ENCODE measurements around the gene ADH1B. TPM values are rescaled to one million over a fixed set of nuclear protein-coding genes. Genes with fewer than 3 reads are reported as not detected.
"Not testable (repeated sequence)": the region's sequence is repeated elsewhere in the genome, so short reads cannot be mapped to it uniquely, and the experiment has no call there.

The ADH1B gene
- total RNA-seq, 2 experiments from 2014 or later = not detected

DNA sequence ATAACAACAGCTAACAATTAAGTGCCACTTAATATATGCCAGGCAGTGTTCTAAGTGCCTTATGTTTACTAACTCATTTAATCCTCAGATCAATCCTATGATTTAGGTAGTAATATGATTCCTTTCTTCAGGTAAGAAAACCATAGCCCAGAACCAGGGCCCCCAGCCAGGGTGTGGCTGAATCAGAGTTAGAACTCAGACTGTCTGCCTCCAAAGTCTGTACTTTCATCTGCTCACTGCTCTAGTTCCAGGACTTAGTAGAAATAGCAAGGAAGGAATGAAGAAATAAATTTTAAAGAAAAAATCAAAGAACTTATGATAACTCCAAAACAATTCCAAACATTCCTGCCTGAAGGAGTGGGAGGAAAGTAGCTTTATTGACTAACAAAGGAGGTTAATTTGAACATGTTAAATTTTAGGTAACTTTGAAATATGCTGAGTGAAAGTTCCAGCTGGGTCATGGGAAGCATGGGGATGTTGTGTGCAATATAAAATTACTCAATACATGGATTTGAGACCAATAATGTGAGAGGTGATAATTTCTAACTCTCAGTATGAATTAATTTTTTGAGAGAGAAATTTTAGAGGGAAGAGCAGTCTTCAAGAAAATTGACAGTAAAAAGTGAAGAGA lies 40.2 kb upstream of the ADH1B start:
- TF ChIP-seq, protein P1, sequence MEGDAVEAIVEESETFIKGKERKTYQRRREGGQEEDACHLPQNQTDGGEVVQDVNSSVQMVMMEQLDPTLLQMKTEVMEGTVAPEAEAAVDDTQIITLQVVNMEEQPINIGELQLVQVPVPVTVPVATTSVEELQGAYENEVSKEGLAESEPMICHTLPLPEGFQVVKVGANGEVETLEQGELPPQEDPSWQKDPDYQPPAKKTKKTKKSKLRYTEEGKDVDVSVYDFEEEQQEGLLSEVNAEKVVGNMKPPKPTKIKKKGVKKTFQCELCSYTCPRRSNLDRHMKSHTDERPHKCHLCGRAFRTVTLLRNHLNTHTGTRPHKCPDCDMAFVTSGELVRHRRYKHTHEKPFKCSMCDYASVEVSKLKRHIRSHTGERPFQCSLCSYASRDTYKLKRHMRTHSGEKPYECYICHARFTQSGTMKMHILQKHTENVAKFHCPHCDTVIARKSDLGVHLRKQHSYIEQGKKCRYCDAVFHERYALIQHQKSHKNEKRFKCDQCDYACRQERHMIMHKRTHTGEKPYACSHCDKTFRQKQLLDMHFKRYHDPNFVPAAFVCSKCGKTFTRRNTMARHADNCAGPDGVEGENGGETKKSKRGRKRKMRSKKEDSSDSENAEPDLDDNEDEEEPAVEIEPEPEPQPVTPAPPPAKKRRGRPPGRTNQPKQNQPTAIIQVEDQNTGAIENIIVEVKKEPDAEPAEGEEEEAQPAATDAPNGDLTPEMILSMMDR (IDR thresholded peaks at IDR 0.05) = no peak
- POLR2A ChIA-PET = no interaction called here

DNA sequence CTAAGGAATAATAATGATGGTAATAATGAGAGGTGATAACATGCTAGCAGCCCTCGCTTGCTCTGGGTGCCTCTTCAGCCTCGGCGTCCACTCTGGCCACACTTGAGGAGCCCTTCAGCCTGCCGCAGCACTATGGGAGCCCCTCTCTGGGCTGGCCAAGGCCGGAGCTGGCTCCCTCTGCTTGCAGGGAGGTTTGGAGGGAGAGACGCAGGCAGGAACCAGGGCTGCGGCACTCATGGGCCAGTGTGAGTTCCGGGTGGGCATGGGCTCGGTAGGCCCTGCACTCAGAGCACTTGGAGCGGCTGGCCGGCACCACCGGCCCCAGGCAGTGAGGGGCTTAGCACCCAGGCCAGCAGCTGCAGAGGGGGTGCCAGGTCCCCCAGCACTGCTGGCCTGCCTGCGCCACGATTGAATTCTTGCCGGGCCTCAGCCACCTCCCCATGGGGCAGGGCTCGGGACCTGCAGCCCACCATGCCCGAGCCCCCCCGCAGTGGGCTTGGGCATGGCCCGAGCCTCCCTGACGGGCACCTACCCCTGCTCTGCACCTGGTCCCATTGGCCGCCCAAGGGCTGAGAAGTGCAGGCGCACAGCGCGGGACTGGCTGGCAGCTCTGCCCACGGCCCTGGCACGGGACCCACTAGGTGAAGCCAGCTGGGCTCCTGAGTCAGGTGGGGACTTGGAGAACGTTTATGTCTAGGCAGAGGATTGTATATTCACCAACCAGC lies 38.4 kb upstream of the ADH1B start:
- Mint-ChIP-seq H3K9me3 (peaks cover 5% of the 10 kb centered on the region), H3K4me3 (no peak overlapping the region), H3K27me3 (peaks cover 1% of the 10 kb centered on the region), H3K36me3 (ENCODE audit: low read depth) (no peaks in the 10 kb centered on the region), H3K27ac (no peak overlapping the region), H3K4me1 (ENCODE audit: low read depth) (no peaks in the 10 kb centered on the region)
- CTCF ChIA-PET = no interaction called here
- ATAC-seq (no peak), DNase-seq (no peak)
- intact Hi-C loops (cut with micrococcal nuclease) = no loop called here
- TF ChIP-seq, protein P1 (IDR thresholded peaks at IDR 0.05) = no peak
- POLR2A ChIA-PET = interaction anchor here (0.5 to 0.6 kb wide), 2 partner anchors 137 to 363 kb away, joined by 3 to 4 read pairs; no protein-coding TSS in a partner anchor

More for the DNA sequence above, 40.2 kb upstream of the ADH1B start:
- DNase-seq (no peak), ATAC-seq (no peak)
- intact Hi-C loops (cut with micrococcal nuclease) = no loop called here
- H3K27ac Mint-ChIP-seq = no peak overlapping the region
- CTCF ChIA-PET = no interaction called here
- no peak overlapping the region for H3K4me3 Mint-ChIP-seq
- H3K27me3 Mint-ChIP-seq = peaks cover 3% of the 10 kb centered on the region
- no peaks in the 10 kb centered on the region for H3K9me3 Mint-ChIP-seq
- H3K4me1 Mint-ChIP-seq (ENCODE audit: low read depth) = no peaks in the 10 kb centered on the region
- H3K36me3 Mint-ChIP-seq (ENCODE audit: low read depth) = no peaks in the 10 kb centered on the region

DNA sequence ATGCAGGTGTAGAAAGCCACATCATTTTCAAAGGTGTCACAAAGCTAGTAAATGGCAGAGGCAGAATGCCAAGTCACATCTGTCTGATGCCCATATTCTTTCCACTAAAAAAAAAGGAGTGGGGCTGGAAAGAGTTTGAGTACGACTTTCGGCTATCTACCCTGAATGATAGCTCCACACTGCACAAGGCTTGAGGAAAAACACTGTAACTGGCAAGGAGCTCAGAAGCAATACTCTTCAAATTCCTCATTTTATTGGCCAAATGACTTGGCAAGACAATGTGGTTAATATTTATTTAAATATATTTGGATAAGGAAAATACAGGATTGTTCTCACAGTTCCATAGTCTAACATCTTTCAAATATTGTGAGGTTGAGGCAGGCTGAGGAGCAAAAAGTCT lies 36.7 kb upstream of the ADH1B start:
- peaks cover 5% of the 10 kb centered on the region for H3K9me3 Mint-ChIP-seq
- ATAC-seq (no peak), DNase-seq (no peak)
- TF ChIP-seq, protein P1 (IDR thresholded peaks at IDR 0.05) = no peak
- POLR2A ChIA-PET = no interaction called here
- no peaks in the 10 kb centered on the region for H3K4me1 Mint-ChIP-seq (ENCODE audit: low read depth)
- CTCF ChIA-PET = interaction anchor here (1.0 kb wide), 1 partner anchor 19 kb away, joined by 4 read pairs; no protein-coding TSS in a partner anchor
- H3K27ac Mint-ChIP-seq = no peak overlapping the region
- intact Hi-C loops (cut with micrococcal nuclease) = no loop called here
- no peak overlapping the region for H3K4me3 Mint-ChIP-seq
- H3K27me3 Mint-ChIP-seq = peaks cover 1% of the 10 kb centered on the region
- H3K36me3 Mint-ChIP-seq (ENCODE audit: low read depth) = no peaks in the 10 kb centered on the region

DNA sequence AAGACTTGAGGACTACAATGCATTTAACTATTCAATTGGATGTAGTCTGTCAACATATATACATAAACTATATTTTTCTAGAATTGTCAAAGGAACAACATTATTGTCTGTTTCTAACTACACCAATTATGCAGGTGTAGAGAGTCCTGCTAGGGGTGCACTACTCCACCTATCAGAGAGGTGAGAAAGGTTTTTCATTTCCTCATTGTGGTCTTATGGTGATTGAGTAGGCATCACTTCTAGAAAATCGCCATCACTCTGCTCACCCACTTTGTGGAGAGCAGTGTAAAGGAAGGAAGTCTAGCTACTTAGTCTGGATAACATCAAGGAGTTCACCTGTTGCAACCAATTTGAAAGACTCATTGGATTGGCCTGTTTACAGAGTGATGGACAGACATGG lies 35.8 kb upstream of the ADH1B start:
- Mint-ChIP-seq H3K4me1 (ENCODE audit: low read depth) (no peaks in the 10 kb centered on the region), H3K9me3 (peaks cover 5% of the 10 kb centered on the region), H3K27me3 (peaks cover 6% of the 10 kb centered on the region), H3K4me3 (no peak overlapping the region), H3K36me3 (ENCODE audit: low read depth) (no peaks in the 10 kb centered on the region), H3K27ac (no peak overlapping the region)
- DNase-seq (no peak), ATAC-seq (no peak)
- TF ChIP-seq, protein P1 (IDR thresholded peaks at IDR 0.05) = no peak
- intact Hi-C loops (cut with micrococcal nuclease) = no loop called here
- ChIA-PET CTCF (interaction anchor here (0.8 kb wide), 1 partner anchor 48 kb away, joined by 3 read pairs; no protein-coding TSS in a partner anchor), POLR2A (no interaction called here)

DNA sequence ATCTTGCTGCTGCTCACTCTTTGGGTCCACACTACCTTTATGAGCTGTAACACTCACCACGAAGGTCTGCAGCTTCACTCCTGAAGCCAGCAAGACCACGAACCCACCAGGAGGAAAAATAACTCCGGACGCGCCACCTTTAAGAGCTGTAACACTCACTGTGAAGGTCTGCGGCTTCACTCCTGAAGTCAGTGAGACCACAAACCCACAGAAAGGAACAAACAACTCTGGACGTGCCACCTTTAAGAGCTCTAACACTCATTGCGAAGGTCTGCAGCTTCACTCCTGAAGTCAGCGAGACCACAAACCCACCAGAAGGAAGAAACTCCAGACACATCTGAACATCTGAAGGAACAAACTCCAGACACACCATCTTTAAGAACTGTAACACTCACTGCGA lies 34.9 kb upstream of the ADH1B start:
- POLR2A ChIA-PET; intact Hi-C loops (cut with micrococcal nuclease); H3K27me3 Mint-ChIP-seq; CTCF ChIA-PET; H3K27ac Mint-ChIP-seq; H3K4me1 Mint-ChIP-seq (ENCODE audit: low read depth); ATAC-seq; H3K4me3 Mint-ChIP-seq; H3K36me3 Mint-ChIP-seq (ENCODE audit: low read depth); H3K9me3 Mint-ChIP-seq: not testable (repeated sequence)
- peak; percentile 27 for DNase-seq
